ENCODE results near the gene CASP9. TPM values are rescaled to one million over a fixed set of nuclear protein-coding genes. Genes with fewer than 3 reads are reported as not detected.

CASP9 gene
- total RNA-seq, 5 donors from 2014 or later (not counting 1 experiment from before 2014, with no cell fraction given), result 12.0 to 18.3 (median 14.5) TPM

DNA sequence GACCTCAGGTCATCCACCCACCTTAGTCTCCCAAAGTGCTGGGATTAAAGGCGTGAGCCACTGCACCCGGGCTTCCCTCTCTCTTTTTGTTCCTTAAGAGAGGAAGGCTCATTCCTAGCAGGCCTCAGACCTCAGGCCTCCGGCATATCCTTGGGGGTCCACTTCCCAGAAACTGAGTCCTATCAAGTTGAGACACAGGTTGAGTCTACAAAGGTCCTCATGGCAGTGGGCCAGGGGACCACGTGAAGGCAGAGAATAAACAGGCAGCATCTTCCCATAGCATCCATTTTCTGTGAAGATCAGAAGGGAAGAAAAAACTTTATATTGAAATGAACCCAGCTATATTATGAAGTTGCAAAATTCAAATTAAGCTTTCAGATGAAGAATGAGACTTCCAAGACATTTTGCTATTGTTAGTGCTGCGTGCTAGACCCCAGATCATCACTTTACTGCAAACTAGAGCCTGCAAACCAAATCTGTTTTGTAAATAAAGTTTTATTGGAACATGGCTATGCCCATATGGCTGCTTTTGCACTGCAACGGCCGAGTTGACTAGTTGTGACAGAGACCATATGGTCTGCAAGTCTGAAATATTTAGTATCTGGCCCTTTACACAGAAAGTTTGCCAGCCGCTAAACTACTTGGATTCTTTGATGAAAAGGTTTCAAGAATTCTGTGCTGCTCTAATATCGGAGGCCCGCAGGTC is 71.0 kb downstream of the CASP9 start:
- 80% methylated on average over 4 of the region's 10 CpGs for WGBS (ENCODE audit: insufficient coverage)
- ATAC-seq (replicated peaks in 1 of 4), result no peak
- no peak for DNase-seq
- Histone ChIP-seq H3K36me3 (ENCODE audit: control insufficient read depth in 2 of 2, extremely low read depth in 1 of 2, insufficient read depth in 1 of 2, low read length in 1 of 2) (no peaks in the 10 kb centered on the region), H3K27ac (ENCODE audit: low read length) (no peak overlapping the region), H3K4me1 (ENCODE audit: control insufficient read depth in 1 of 2, extremely low read depth in 1 of 2, insufficient read depth in 2 of 2, low read length in 2 of 2) (no peaks in the 10 kb centered on the region), H3K27me3 (replicated peaks in 1 of 2; ENCODE audit: control insufficient read depth in 2 of 2, extremely low read depth in 1 of 2, insufficient read depth in 2 of 2, low read length in 1 of 2) (peaks cover 0 to 18% of the 10 kb centered on the region in 2 experiments), H3K9me3 (no peaks in the 10 kb centered on the region), H3K4me3 (ENCODE audit: control insufficient read depth in 1 of 2, extremely low read depth in 1 of 2, low read length in 1 of 2) (no peak overlapping the region)
- H3K27me3 Mint-ChIP-seq, result peaks cover 15 to 22% of the 10 kb centered on the region in 2 donors
- CTCF ChIA-PET, result no interaction called here
- no peak overlapping the region for H3K27ac Mint-ChIP-seq
- no peaks in the 10 kb centered on the region for H3K9me3 Mint-ChIP-seq
- no peaks in the 10 kb centered on the region for H3K4me1 Mint-ChIP-seq
- no peaks in the 10 kb centered on the region for H3K36me3 Mint-ChIP-seq
- POLR2A ChIA-PET, result no interaction called here
- no peak overlapping the region for H3K4me3 Mint-ChIP-seq

DNA sequence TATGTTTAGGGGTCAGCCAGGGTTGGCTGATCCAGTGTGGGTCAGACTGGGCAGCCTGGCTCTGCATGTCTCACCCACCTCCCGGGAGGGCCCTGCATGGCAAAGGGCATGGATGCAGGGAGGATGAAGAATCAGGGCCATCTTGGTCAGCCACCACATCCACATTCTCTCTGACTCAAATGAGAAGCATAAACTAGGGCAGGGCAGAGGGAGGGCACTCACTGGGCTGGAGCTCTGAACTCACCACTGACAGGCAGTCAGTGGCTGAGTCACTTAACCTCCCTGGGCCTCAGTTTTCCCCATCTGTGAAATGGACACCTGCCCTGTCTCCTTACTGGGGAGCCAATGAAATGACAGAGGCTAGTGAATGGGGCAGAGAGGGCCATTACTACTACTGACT is 71.8 kb downstream of the CASP9 start:
- Histone ChIP-seq H3K4me1 (ENCODE audit: control insufficient read depth in 1 of 2, extremely low read depth in 1 of 2, insufficient read depth in 2 of 2, low read length in 2 of 2) (no peaks in the 10 kb centered on the region), H3K4me3 (ENCODE audit: control insufficient read depth in 1 of 2, extremely low read depth in 1 of 2, low read length in 1 of 2) (no peak overlapping the region), H3K9me3 (no peaks in the 10 kb centered on the region), H3K27me3 (replicated peaks in 1 of 2; ENCODE audit: control insufficient read depth in 2 of 2, extremely low read depth in 1 of 2, insufficient read depth in 2 of 2, low read length in 1 of 2) (peaks cover 0 to 25% of the 10 kb centered on the region in 2 experiments), H3K27ac (ENCODE audit: low read length) (no peak overlapping the region), H3K36me3 (ENCODE audit: control insufficient read depth in 2 of 2, extremely low read depth in 1 of 2, insufficient read depth in 1 of 2, low read length in 1 of 2) (no peaks in the 10 kb centered on the region)
- ChIA-PET POLR2A (no interaction called here), CTCF (no interaction called here)
- no CpG with 5 or more reads among the region's 1 CpG for WGBS (ENCODE audit: insufficient coverage)
- DNase-seq (no peak), ATAC-seq (replicated peaks in 1 of 4) (no peak)
- Mint-ChIP-seq H3K4me1 (no peaks in the 10 kb centered on the region), H3K4me3 (no peak overlapping the region), H3K27me3 (peaks cover 16 to 24% of the 10 kb centered on the region in 2 donors), H3K27ac (no peak overlapping the region), H3K36me3 (no peaks in the 10 kb centered on the region), H3K9me3 (no peaks in the 10 kb centered on the region)

DNA sequence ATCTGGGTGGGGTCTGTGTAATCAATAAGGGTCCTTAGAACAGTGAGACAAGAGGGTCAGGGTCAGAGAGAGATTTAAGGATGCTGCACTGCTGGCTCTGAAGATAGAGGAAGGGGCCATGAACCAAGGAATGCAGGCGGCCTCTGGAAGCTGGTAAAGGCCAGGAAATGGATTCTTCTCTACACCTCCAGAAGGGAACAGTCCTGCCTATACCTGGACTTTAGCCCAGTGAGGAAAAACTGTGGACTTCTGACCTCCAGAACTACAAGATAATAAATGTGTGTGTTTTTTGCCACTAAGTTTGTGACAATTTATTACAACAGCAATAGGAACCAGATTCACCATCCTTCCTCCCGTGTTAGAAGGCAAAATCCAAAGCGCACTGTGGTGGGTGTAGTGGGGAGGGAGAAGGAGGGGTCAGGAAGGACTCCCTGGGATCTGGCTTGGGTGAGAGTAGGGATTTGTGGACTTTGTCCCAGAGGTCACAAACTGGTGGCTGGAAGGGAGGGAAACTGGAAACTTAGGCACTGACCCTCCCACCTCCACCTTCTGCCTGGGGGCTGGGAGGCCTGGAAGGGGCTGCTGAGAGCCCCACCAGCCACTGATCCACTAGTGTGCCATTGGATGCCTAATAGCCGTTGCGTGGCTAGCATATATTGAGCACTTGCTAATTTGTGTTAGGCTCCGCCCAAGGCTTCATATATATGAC is 72.8 kb downstream of the CASP9 start:
- Histone ChIP-seq H3K27ac (ENCODE audit: low read length) (no peak overlapping the region), H3K9me3 (no peaks in the 10 kb centered on the region), H3K27me3 (replicated peaks in 1 of 2; ENCODE audit: control insufficient read depth in 2 of 2, extremely low read depth in 1 of 2, insufficient read depth in 2 of 2, low read length in 1 of 2) (peaks cover 0 to 32% of the 10 kb centered on the region in 2 experiments), H3K4me3 (ENCODE audit: control insufficient read depth in 1 of 2, extremely low read depth in 1 of 2, low read length in 1 of 2) (no peak overlapping the region), H3K4me1 (ENCODE audit: control insufficient read depth in 1 of 2, extremely low read depth in 1 of 2, insufficient read depth in 2 of 2, low read length in 2 of 2) (no peaks in the 10 kb centered on the region), H3K36me3 (ENCODE audit: control insufficient read depth in 2 of 2, extremely low read depth in 1 of 2, insufficient read depth in 1 of 2, low read length in 1 of 2) (no peaks in the 10 kb centered on the region)
- ChIA-PET POLR2A (no interaction called here), CTCF (no interaction called here)
- Mint-ChIP-seq H3K4me1 (peaks cover 0 to under 1% (median 0%) of the 10 kb centered on the region in 3 donors), H3K27me3 (peaks cover 9 to 18% of the 10 kb centered on the region in 2 donors), H3K36me3 (no peaks in the 10 kb centered on the region), H3K9me3 (no peaks in the 10 kb centered on the region), H3K27ac (no peak overlapping the region), H3K4me3 (no peak overlapping the region)
- DNase-seq (no peak), ATAC-seq (replicated peaks in 1 of 4) (no peak)
- WGBS (ENCODE audit: insufficient coverage), result 83% methylated on average over 3 of the region's 6 CpGs

- ChIA-PET CTCF (no interaction called here), POLR2A (no interaction called here)
- DNase-seq, result no peak
- peaks cover 0 to 6% of the 10 kb centered on the region in 2 experiments for H3K4me1 ChIP-seq (ENCODE audit: control insufficient read depth in 1 of 2, extremely low read depth in 1 of 2, insufficient read depth in 2 of 2, low read length in 2 of 2)
- H3K9me3 ChIP-seq, result no peaks in the 10 kb centered on the region
- no peak for ATAC-seq (replicated peaks in 1 of 4)
- H3K4me3 Mint-ChIP-seq, result no peak overlapping the region
- peaks cover 7 to 17% of the 10 kb centered on the region in 2 donors for H3K27me3 Mint-ChIP-seq
- H3K4me1 Mint-ChIP-seq, result peaks cover 0 to 8% (median 5%) of the 10 kb centered on the region in 3 donors
- H3K27ac Mint-ChIP-seq, result no peak overlapping the region
- 45% methylated on average over 3 of the region's 3 CpGs for WGBS (ENCODE audit: insufficient coverage)
- H3K36me3 ChIP-seq (ENCODE audit: control insufficient read depth in 2 of 2, extremely low read depth in 1 of 2, insufficient read depth in 1 of 2, low read length in 1 of 2), result no peaks in the 10 kb centered on the region
- no peaks in the 10 kb centered on the region for H3K36me3 Mint-ChIP-seq
- peaks cover 0 to 41% of the 10 kb centered on the region in 2 experiments for H3K27me3 ChIP-seq (replicated peaks in 1 of 2; ENCODE audit: control insufficient read depth in 2 of 2, extremely low read depth in 1 of 2, insufficient read depth in 2 of 2, low read length in 1 of 2)
- no peaks in the 10 kb centered on the region for H3K9me3 Mint-ChIP-seq
- no peak overlapping the region for H3K4me3 ChIP-seq (ENCODE audit: control insufficient read depth in 1 of 2, extremely low read depth in 1 of 2, low read length in 1 of 2)
- no peak overlapping the region for H3K27ac ChIP-seq (ENCODE audit: low read length)
Observed at GRCh38 chr1:15449567-15449966, 74.4 kb downstream of the CASP9 start.

DNA sequence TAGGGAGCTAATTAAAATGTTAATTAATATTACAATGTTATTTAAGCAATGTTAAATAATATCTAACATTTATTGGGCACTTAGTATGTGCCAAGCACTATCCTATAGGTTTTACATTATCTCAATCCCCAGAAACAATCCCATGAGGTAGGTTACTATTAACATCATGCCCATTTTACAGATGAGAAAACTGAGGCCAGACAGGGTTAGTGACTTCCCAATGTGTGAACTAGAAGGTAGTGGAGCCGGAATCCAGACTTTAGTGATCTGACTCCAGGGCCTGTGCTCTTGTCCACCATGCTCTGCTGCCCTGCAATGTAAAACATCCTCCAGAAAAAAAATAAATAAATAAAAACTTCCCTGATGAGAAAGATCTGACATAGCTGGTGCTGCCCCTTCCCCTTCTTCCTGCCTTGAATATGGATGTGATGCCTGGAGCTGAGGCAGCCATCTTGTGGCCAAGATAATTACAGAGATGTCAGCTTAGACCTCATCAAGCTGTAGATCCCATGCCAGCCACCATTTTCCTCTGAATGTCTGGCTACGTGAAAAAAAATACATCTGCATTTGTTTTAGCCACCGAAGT is 75.0 kb downstream of the CASP9 start:
- H3K4me1 ChIP-seq (ENCODE audit: control insufficient read depth in 1 of 2, extremely low read depth in 1 of 2, insufficient read depth in 2 of 2, low read length in 2 of 2), result peaks cover 0 to 6% of the 10 kb centered on the region in 2 experiments
- CTCF ChIA-PET, result no interaction called here
- H3K27me3 Mint-ChIP-seq, result peaks cover 7 to 17% of the 10 kb centered on the region in 2 donors

DNA sequence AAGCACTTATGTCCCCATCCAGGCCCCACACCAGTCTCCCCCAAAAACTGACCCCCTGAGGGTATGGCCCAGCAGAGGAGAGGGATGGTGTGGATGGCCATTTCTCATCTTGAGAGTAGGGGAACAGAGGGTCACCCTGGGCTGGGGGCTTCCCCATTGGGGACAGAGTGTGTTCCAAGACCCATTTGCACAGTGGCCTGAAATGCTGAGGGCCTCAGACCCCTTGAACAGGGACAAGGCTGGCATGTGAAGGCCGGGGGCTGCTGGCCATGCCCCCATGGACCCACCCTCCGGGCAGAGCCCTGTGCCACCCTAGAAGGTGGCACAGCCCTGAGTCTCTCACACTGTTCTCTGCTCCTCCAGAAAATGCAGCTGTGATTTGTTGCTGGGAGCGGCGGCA is 77.8 kb downstream of the CASP9 start:
- Histone ChIP-seq H3K4me3 (ENCODE audit: control insufficient read depth in 1 of 2, extremely low read depth in 1 of 2, low read length in 1 of 2) (no peak overlapping the region), H3K4me1 (ENCODE audit: control insufficient read depth in 1 of 2, extremely low read depth in 1 of 2, insufficient read depth in 2 of 2, low read length in 2 of 2) (peaks cover 0 to 6% of the 10 kb centered on the region in 2 experiments), H3K36me3 (ENCODE audit: control insufficient read depth in 2 of 2, extremely low read depth in 1 of 2, insufficient read depth in 1 of 2, low read length in 1 of 2) (no peaks in the 10 kb centered on the region), H3K27ac (ENCODE audit: low read length) (no peak overlapping the region), H3K9me3 (no peaks in the 10 kb centered on the region), H3K27me3 (replicated peaks in 1 of 2; ENCODE audit: control insufficient read depth in 2 of 2, extremely low read depth in 1 of 2, insufficient read depth in 2 of 2, low read length in 1 of 2) (peaks cover 0 to 40% of the 10 kb centered on the region in 2 experiments)
- Mint-ChIP-seq H3K4me3 (no peak overlapping the region), H3K36me3 (no peaks in the 10 kb centered on the region), H3K4me1 (peaks cover 0 to 8% (median 5%) of the 10 kb centered on the region in 3 donors), H3K27me3 (peaks cover 7 to 17% of the 10 kb centered on the region in 2 donors), H3K27ac (no peak overlapping the region), H3K9me3 (no peaks in the 10 kb centered on the region)
- ChIA-PET CTCF (no interaction called here), POLR2A (no interaction called here)
- DNase-seq, result no peak
- 96% methylated on average over 4 of the region's 4 CpGs for WGBS (ENCODE audit: insufficient coverage)
- no peak for ATAC-seq (replicated peaks in 1 of 4)

More for the DNA sequence above, 75.0 kb downstream of the CASP9 start:
- Histone ChIP-seq H3K36me3 (ENCODE audit: control insufficient read depth in 2 of 2, extremely low read depth in 1 of 2, insufficient read depth in 1 of 2, low read length in 1 of 2) (no peaks in the 10 kb centered on the region), H3K4me3 (ENCODE audit: control insufficient read depth in 1 of 2, extremely low read depth in 1 of 2, low read length in 1 of 2) (no peak overlapping the region), H3K27ac (ENCODE audit: low read length) (no peak overlapping the region), H3K27me3 (replicated peaks in 1 of 2; ENCODE audit: control insufficient read depth in 2 of 2, extremely low read depth in 1 of 2, insufficient read depth in 2 of 2, low read length in 1 of 2) (peaks cover 0 to 44% of the 10 kb centered on the region in 2 experiments), H3K9me3 (no peaks in the 10 kb centered on the region)
- no peaks in the 10 kb centered on the region for H3K36me3 Mint-ChIP-seq
- no peak for ATAC-seq (replicated peaks in 1 of 4)
- peaks cover 0 to 8% (median 5%) of the 10 kb centered on the region in 3 donors for H3K4me1 Mint-ChIP-seq
- no peak for DNase-seq
- no peak overlapping the region for H3K4me3 Mint-ChIP-seq
- no peak overlapping the region for H3K27ac Mint-ChIP-seq
- 96% methylated on average over 2 of the region's 3 CpGs for WGBS (ENCODE audit: insufficient coverage)
- no peaks in the 10 kb centered on the region for H3K9me3 Mint-ChIP-seq
- POLR2A ChIA-PET, result interaction anchor here in 1 of 2 donors (0.6 kb wide), 1 partner anchor 10 kb away, joined by 3 read pairs; no protein-coding TSS in a partner anchor

Data from T-cell (primary cell).